ENCODE results near the gene COP1. TPM values are rescaled to one million over a fixed set of nuclear protein-coding genes. Genes with fewer than 3 reads are reported as not detected.
A peak's percentile ranks its signal among the peaks of the same experiment; 100 is the strongest.

COP1 gene
- total and polyA plus RNA-seq, 2 of the 4 experiments (the other 2 are of a cell fraction): 17.8 to 35.0 TPM

DNA sequence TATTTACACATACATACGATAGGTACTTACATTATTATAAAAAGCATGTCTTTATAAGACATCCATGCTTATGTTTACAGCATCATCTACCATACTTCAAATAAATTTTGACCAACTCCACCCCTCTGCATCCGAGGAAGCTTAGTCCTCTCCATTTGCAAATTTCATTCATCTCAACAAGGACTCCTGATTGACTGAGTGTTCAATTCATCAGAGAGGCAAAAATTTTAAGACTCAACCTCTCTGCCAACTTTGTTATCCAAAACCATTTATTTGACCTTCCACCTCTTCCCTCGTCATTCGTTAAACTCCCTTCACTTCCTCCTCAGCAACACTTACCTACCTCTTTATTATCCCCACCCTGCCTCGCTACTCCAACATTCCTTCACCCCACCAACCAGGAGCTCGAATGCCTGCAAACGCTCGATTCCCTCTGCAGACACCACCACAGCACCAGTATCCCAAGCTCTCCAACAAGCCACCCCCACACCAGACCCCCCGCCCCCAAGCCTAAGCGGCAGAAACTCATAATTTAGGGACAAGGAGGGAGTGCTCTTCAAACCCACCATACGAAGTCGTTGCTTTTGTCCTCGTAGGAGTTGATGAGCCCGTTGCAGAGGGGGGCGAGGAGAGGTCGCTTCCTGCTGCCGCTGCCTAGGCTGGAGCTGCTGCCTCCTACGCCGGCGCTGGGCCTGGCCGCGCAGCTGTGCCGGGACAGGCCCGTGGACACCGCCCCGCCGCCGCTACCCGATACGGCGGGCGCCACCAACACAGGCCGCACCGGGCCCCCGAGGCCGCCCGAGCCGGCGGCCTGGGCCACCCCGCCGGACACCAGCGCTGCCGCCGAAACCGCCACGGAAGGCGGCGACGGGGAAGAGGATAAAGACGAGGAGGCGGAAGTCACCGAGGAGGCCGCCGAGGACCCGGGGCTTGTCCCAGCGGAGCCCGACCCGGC lies 803 bp downstream of the COP1 start:
- ATAC-seq (ENCODE audit: low read depth) (peak; percentile 50), DNase-seq (peak; percentile 29)
- H3K23ac ChIP-seq (ENCODE audit: low read depth, low read length): peak overlapping the region; percentile 82
- H4K5ac ChIP-seq (ENCODE audit: low read depth, low read length): peak overlapping the region; percentile 50; the same call in 1 of the 2 replicates
- H3K79me1 ChIP-seq (ENCODE audit: low read depth in 1 of 2, low read length in 2 of 2): peaks cover 8 to 16% of the 10 kb centered on the region in 2 experiments; a peak in 2 of 4 replicates
- H3K14ac ChIP-seq (replicated peaks; ENCODE audit: low read depth, low read length): peak overlapping the region; percentile 92
- H4K8ac ChIP-seq (ENCODE audit: low read depth in 2 of 2, low read length in 2 of 2): peak overlapping the region; percentile 31 to 80
- peak overlapping the region; percentile 87 for H3K4me2 ChIP-seq (ENCODE audit: low read depth, low read length)
- peaks cover 3% of the 10 kb centered on the region; the same call in 1 of the 2 replicates for H3K9me1 ChIP-seq (ENCODE audit: insufficient read depth, low read length)
- dilution Hi-C loops (cut with HindIII; ENCODE audit: low sequenced_read_pairs, unreplicated experiment) (no loop called here), intact Hi-C loops (cut with micrococcal nuclease) (loop anchor here (2.0 to 5.0 kb wide), 3 partner anchors 89 to 1054 kb away; no protein-coding TSS in a partner anchor), in situ Hi-C loops (cut with MboI; ENCODE audit: low sequenced_read_pairs) (no loop called here)
- H3K9ac ChIP-seq (ENCODE audit: low read depth, low read length): peak overlapping the region; percentile 98
- peak overlapping the region; percentile 87 for H3K56ac ChIP-seq (ENCODE audit: extremely low read depth, insufficient read depth, low read length)
- H3K4ac ChIP-seq (ENCODE audit: low read depth, low read length): peak overlapping the region; percentile 84
- peak overlapping the region; percentile 24 for H3K18ac ChIP-seq (ENCODE audit: low read depth, low read length)
- H2BK120ac ChIP-seq (ENCODE audit: low read depth, low read length): peak overlapping the region; percentile 36; the same call in 1 of the 2 replicates
- no peaks in the 10 kb centered on the region for H3K36me3 ChIP-seq (ENCODE audit: control insufficient read depth, insufficient read depth, low read length)
- H2BK15ac ChIP-seq (ENCODE audit: low read depth, low read length): no peak overlapping the region
- peak overlapping the region; percentile 86 for H4K91ac ChIP-seq (ENCODE audit: insufficient read depth, low read depth, low read length)
- peaks cover 3% of the 10 kb centered on the region; the same call in 1 of the 2 replicates for H3K4me1 ChIP-seq (ENCODE audit: control insufficient read depth, insufficient read depth, low read length)
- H2BK5ac ChIP-seq (ENCODE audit: low read depth, low read length, poor library complexity, severe bottlenecking): peak overlapping the region; percentile 73
- 0% methylated on average over 26 of the region's 58 CpGs; no CpG with 5 or more reads in 1 of the 2 experiments for WGBS, 2 experiments (ENCODE audit: extremely low coverage in 2 of 2, insufficient read length in 1 of 2)
- H3K4me3 ChIP-seq (ENCODE audit: insufficient read depth, low read depth, low read length): peak overlapping the region; percentile 76
- CTCF ChIA-PET: no interaction called here
- no peak overlapping the region for H2BK20ac ChIP-seq (ENCODE audit: low read depth, low read length)
- POLR2A ChIA-PET (ENCODE audit: unreplicated experiment): no interaction called here
- no peaks in the 10 kb centered on the region for H3K27me3 ChIP-seq (ENCODE audit: control insufficient read depth, insufficient read depth, low read length)
- BruUV-seq (replicated peaks): TSS peak; percentile 40
- H2AFZ ChIP-seq (replicated peaks; ENCODE audit: low read length, poor library complexity): peak overlapping the region; percentile 97
- no peaks in the 10 kb centered on the region for H3K9me3 ChIP-seq (ENCODE audit: control insufficient read depth, insufficient read depth, low read length)
- peak overlapping the region; percentile 79 for H2AK5ac ChIP-seq (ENCODE audit: low read depth, low read length)
- H4K20me1 ChIP-seq (ENCODE audit: insufficient read depth, low read length): peaks cover 40% of the 10 kb centered on the region
- H3K27ac ChIP-seq (ENCODE audit: insufficient read depth, low read length): peak overlapping the region; percentile 91
- peak overlapping the region; percentile 96 for H2AK9ac ChIP-seq (replicated peaks; ENCODE audit: low read depth, low read length, poor library complexity)
- TF ChIP-seq RFX5 (IDR thresholded peaks at IDR 0.05; ENCODE audit: low read depth, low read length) (no peak), CHD1 (IDR thresholded peaks at IDR 0.05; ENCODE audit: low read depth, low read length) (no peak), RAD21 (IDR thresholded peaks at IDR 0.05; ENCODE audit: low read length) (no peak), BHLHE40 (IDR thresholded peaks at IDR 0.05; ENCODE audit: low read depth, low read length) (no peak), FOS (IDR thresholded peaks at IDR 0.05; ENCODE audit: low read depth, low read length) (no peak), MXI1 (IDR thresholded peaks at IDR 0.05; ENCODE audit: borderline replicate concordance, low read depth, low read length) (no peak), CEBPB (IDR thresholded peaks at IDR 0.05; ENCODE audit: low read depth, low read length) (no peak), RCOR1 (IDR thresholded peaks at IDR 0.05; ENCODE audit: insufficient replicate concordance, low read length) (no peak), NFE2L2 (IDR thresholded peaks at IDR 0.05; ENCODE audit: low read depth, low read length) (no peak), MAFK (IDR thresholded peaks at IDR 0.05; ENCODE audit: low read depth, low read length) (no peak), SMC3 (IDR thresholded peaks at IDR 0.05; ENCODE audit: low read depth, low read length) (no peak)
- TF ChIP-seq, protein P1, sequence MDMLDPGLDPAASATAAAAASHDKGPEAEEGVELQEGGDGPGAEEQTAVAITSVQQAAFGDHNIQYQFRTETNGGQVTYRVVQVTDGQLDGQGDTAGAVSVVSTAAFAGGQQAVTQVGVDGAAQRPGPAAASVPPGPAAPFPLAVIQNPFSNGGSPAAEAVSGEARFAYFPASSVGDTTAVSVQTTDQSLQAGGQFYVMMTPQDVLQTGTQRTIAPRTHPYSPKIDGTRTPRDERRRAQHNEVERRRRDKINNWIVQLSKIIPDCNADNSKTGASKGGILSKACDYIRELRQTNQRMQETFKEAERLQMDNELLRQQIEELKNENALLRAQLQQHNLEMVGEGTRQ (IDR thresholded peaks at IDR 0.05; ENCODE audit: low read depth, low read length): no peak
- TF ChIP-seq, protein P2, sequence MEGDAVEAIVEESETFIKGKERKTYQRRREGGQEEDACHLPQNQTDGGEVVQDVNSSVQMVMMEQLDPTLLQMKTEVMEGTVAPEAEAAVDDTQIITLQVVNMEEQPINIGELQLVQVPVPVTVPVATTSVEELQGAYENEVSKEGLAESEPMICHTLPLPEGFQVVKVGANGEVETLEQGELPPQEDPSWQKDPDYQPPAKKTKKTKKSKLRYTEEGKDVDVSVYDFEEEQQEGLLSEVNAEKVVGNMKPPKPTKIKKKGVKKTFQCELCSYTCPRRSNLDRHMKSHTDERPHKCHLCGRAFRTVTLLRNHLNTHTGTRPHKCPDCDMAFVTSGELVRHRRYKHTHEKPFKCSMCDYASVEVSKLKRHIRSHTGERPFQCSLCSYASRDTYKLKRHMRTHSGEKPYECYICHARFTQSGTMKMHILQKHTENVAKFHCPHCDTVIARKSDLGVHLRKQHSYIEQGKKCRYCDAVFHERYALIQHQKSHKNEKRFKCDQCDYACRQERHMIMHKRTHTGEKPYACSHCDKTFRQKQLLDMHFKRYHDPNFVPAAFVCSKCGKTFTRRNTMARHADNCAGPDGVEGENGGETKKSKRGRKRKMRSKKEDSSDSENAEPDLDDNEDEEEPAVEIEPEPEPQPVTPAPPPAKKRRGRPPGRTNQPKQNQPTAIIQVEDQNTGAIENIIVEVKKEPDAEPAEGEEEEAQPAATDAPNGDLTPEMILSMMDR (conservative IDR thresholded peaks at IDR 0.05; ENCODE audit: low read depth, low read length): no peak

All from IMR-90 (cell line).